Fibroblast of lung (primary cell): ENCODE measurements around the gene CCDC73.

ENCODE experiments used
- EZH2 ChIP-seq: IDR thresholded peaks from 2 replicates; pipeline ENCODE4 v1.5.1; 2012; ENCODE audit warnings: low read length, control low read depth, mild to moderate bottlenecking; ENCODE audit errors: missing control alignments
- TF ChIP-seq, protein P1 (sequence below), 2 donors: IDR thresholded peaks in 1 of 2; conservative IDR thresholded peaks in 1 of 2; 1 replicate in 1 of 2; 2 replicates in 1 of 2; pipeline ENCODE4 v1.5.1; 2011 to 2012; ENCODE audit warnings: low read length in 2 of 2, control low read depth in 1 of 2, inconsistent platforms in 1 of 2, low read depth in 1 of 2, mild to moderate bottlenecking in 1 of 2

GRCh38 chr11:32830413-32830738 lies 35.9 kb upstream of the CCDC73 start:
- TF ChIP-seq, protein P1, sequence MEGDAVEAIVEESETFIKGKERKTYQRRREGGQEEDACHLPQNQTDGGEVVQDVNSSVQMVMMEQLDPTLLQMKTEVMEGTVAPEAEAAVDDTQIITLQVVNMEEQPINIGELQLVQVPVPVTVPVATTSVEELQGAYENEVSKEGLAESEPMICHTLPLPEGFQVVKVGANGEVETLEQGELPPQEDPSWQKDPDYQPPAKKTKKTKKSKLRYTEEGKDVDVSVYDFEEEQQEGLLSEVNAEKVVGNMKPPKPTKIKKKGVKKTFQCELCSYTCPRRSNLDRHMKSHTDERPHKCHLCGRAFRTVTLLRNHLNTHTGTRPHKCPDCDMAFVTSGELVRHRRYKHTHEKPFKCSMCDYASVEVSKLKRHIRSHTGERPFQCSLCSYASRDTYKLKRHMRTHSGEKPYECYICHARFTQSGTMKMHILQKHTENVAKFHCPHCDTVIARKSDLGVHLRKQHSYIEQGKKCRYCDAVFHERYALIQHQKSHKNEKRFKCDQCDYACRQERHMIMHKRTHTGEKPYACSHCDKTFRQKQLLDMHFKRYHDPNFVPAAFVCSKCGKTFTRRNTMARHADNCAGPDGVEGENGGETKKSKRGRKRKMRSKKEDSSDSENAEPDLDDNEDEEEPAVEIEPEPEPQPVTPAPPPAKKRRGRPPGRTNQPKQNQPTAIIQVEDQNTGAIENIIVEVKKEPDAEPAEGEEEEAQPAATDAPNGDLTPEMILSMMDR (conservative IDR thresholded peaks at IDR 0.05 in 1 of 2, IDR thresholded peaks at IDR 0.05 in 1 of 2; ENCODE audit: low read depth in 1 of 2, low read length in 2 of 2) = no peak
- TF ChIP-seq EZH2 = no peak
